ENCODE measurements around the gene STX18. TPM values are rescaled to one million over a fixed set of nuclear protein-coding genes. Genes with fewer than 3 reads are reported as not detected.
"Not testable (repeated sequence)": the region's sequence is repeated elsewhere in the genome, so short reads cannot be mapped to it uniquely, and the experiment has no call there.

STX18 gene
- total and polyA plus RNA-seq, 11 donors = 10.1 to 26.1 (median 18.0) TPM

DNA sequence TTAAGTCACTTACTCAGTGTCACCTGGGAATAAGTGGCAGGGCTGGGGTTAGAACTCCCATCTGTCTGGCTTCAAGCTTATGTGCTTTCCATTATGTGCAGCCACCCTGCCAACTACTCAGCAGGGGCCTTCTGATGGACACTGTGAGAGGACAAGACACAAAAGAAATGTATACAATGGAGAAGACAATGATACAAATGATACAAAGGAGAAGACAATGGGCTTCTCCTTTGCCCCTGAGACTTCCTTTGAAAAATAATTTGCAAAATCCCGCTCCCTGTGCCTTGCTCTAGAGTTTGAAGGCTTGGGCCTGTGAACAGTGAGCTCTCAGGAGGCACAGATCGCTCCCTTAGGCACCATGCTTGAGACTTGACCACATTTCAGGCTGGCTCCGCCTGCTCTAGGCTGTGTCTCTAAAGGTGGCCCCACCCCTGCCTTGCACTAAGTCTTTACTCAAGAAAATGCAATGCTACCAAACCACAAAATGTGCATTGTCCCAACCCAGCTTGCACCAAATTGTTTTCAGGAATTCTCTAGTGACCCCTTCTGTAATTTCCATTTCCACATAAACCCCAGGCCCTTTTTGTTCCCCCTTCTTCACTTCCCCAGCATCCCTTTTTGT is 27.1 kb upstream of the STX18 start:
- intact Hi-C loops (cut with DNase I) = no loop called here
- Histone ChIP-seq H3K4me3 (no peak overlapping the region), H3K36me3 (peaks cover 0 to 4% (median 0%) of the 10 kb centered on the region in 9 donors), H3K9me3 (no peaks in the 10 kb centered on the region), H3K27ac (no peak overlapping the region), H3K27me3 (no peaks in the 10 kb centered on the region), H3K4me1 (no peaks in the 10 kb centered on the region)
- DNase-seq = no peak
- WGBS, 4 donors = 94 to 99% (median 96%) methylated on average over 3 of the region's 3 CpGs
- no peak for TF ChIP-seq POLR2A (IDR thresholded peaks at IDR 0.05)
- TF ChIP-seq, protein P1, sequence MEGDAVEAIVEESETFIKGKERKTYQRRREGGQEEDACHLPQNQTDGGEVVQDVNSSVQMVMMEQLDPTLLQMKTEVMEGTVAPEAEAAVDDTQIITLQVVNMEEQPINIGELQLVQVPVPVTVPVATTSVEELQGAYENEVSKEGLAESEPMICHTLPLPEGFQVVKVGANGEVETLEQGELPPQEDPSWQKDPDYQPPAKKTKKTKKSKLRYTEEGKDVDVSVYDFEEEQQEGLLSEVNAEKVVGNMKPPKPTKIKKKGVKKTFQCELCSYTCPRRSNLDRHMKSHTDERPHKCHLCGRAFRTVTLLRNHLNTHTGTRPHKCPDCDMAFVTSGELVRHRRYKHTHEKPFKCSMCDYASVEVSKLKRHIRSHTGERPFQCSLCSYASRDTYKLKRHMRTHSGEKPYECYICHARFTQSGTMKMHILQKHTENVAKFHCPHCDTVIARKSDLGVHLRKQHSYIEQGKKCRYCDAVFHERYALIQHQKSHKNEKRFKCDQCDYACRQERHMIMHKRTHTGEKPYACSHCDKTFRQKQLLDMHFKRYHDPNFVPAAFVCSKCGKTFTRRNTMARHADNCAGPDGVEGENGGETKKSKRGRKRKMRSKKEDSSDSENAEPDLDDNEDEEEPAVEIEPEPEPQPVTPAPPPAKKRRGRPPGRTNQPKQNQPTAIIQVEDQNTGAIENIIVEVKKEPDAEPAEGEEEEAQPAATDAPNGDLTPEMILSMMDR (IDR thresholded peaks at IDR 0.05) = no peak
- ATAC-seq = no peak

DNA sequence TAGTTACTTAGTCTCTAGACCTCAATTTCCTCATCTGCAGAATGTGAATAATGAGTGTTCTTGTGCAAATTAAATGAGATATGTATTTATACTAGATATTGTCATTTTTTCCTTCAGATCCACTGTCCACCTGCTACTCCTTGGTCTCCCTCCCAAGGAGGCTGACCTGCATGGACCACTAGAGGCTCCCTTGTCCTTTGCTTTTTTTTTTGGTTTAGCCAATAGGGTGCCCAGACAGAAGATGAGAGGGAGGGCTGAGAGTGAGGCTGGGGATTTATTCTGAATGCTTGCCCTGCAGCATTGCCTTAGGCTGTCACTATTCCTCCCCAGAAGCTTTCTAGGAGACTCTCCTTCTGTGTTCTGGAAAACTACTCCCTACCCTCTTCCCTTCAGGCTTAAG is 24.5 kb upstream of the STX18 start:
- ATAC-seq; H3K27me3 ChIP-seq; H3K27ac ChIP-seq; H3K36me3 ChIP-seq; H3K4me3 ChIP-seq; H3K9me3 ChIP-seq; H3K4me1 ChIP-seq; intact Hi-C loops (cut with DNase I); DNase-seq: not testable (repeated sequence)

- TF ChIP-seq, protein P1 (IDR thresholded peaks at IDR 0.05) = no peak
- H3K4me1 ChIP-seq = no peaks in the 10 kb centered on the region
- H3K36me3 ChIP-seq = peaks cover 0 to 4% (median 0%) of the 10 kb centered on the region in 9 donors
- no peak overlapping the region for H3K27ac ChIP-seq
- ATAC-seq = no peak
- no peak overlapping the region for H3K4me3 ChIP-seq
- H3K9me3 ChIP-seq = no peaks in the 10 kb centered on the region
- no peaks in the 10 kb centered on the region for H3K27me3 ChIP-seq
- WGBS, 4 donors = 81 to 93% (median 88%) methylated on average over 3 of the region's 3 CpGs
- DNase-seq = no peak
- intact Hi-C loops (cut with DNase I) = no loop called here
Observed at GRCh38 chr4:4564522-4564921, 22.7 kb upstream of the STX18 start.

DNA sequence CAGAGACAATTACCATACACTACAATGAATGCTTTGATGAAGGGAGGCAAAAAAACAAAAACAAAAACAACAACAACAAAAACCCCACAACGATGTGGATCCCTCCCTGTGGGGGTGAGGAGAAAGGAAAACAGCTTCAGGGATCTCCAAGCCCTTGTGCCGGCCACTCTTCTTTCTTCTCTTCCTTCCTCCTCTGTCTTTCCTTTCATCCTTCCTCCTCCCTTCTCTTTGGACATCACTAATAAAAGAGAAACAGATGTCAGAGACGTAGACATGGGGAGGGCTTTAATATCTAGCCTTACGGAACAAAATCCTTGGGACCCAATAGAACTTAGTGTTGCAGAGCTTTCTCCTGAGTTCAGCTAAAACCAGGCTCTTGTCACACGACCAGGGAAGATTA is 18.8 kb upstream of the STX18 start:
- Histone ChIP-seq H3K4me1 (no peaks in the 10 kb centered on the region), H3K4me3 (no peak overlapping the region), H3K27me3 (no peaks in the 10 kb centered on the region), H3K36me3 (peaks cover 0 to 4% (median 0%) of the 10 kb centered on the region in 9 donors), H3K27ac (no peak overlapping the region), H3K9me3 (no peaks in the 10 kb centered on the region)
- intact Hi-C loops (cut with DNase I) = no loop called here
- WGBS, 4 donors = 60 to 76% (median 73%) methylated on average over 5 of the region's 5 CpGs
- ATAC-seq (no peak), DNase-seq (no peak)
- TF ChIP-seq, protein P1 (IDR thresholded peaks at IDR 0.05) = no peak
- no peak for TF ChIP-seq POLR2A (IDR thresholded peaks at IDR 0.05)

DNA sequence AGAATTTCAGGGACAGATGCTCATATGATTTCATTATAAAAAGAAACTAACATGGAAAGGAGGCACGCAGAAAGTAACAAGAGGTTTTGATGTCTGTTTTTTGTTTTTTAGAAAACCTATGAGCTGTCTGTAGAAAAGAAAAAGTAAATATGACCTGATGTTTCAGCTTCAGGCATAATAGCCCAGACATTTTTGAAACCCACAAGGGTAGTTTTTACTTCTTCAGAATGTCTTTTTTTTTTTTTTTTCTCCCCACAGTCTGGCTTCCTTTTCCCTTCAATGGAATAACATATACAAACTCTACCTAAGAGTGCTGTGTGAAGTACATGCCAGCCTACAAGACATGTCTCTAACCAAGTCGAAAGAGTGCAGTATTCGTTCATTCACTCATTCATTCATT is 18.3 kb upstream of the STX18 start:
- Histone ChIP-seq H3K9me3 (no peaks in the 10 kb centered on the region), H3K27me3 (no peaks in the 10 kb centered on the region), H3K27ac (no peak overlapping the region), H3K36me3 (peaks cover 0 to 2% (median 0%) of the 10 kb centered on the region in 9 donors), H3K4me1 (no peaks in the 10 kb centered on the region), H3K4me3 (no peak overlapping the region)
- intact Hi-C loops (cut with DNase I) = no loop called here
- no peak for DNase-seq
- 80 to 91% (median 88%) methylated on average over 3 of the region's 3 CpGs for WGBS, 4 donors
- no peak for ATAC-seq
- TF ChIP-seq, protein P1 (IDR thresholded peaks at IDR 0.05) = no peak
- no peak for TF ChIP-seq POLR2A (IDR thresholded peaks at IDR 0.05)
